HG03095 (cell line): Measurements from ENCODE around the gene OLFML2A.
"Not testable (repeated sequence)": the region's sequence is repeated elsewhere in the genome, so short reads cannot be mapped to it uniquely, and the experiment has no call there.

ENCODE experiments used
- ATAC-seq: cut with Tn5 transposase; IDR thresholded peaks from one replicate; pipeline ENCODE4 v1.9.1; 2021; ENCODE audit warnings: moderate library complexity; ENCODE audit not compliant: unreplicated experiment

The OLFML2A gene

GRCh38 chr9:124776954-124777648, at the start of gene OLFML2A:
Gene OLFML2A (plus strand): TSS chr9:124777133. CDS start chr9:124777271, 138 bp downstream.
- no peak for ATAC-seq

DNA sequence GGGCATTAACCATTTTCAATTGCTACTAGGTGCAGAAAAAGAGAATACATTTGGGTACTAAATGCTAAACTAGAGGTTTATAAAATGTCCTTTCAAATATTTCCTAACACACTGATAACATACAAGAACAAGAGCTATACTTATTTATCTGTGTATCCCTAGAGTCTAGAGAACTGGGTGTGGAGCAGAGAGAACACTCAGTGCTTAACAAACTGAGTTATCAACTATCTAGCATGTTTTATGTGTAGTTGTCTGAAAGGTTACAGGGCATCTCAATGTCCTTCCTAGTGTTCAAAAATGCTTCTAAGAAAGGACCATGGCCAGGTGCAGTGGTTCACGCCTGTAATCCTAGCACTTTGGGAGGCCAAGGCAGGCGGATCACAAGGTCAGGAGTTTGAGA, 46.2 kb upstream of the OLFML2A start:
- no peak for ATAC-seq

GRCh38 chr9:124733964-124734740, 42.8 kb upstream of the OLFML2A start:
- ATAC-seq = no peak

- ATAC-seq = not testable (repeated sequence)
These were observed 42.2 kb upstream of the OLFML2A start for GRCh38 chr9:124734741-124735083.

DNA sequence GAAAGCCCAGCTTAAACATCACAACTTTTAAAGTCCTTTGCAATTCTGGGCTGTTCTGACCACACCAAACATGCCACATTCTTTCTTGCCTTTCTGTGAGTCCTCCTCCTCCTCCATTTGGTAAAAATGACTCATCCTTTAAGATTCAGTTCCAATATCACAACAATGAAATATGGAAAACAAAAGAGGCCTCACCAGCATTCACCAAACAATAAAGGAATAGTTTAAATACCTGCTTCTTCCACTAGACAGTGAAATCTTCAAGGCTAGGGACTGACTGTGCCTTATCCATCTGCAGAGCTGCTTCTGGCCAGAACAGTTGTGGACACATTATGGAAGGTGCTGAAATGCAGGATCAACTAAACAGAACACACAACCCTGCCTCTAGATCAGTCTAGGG, 41.8 kb upstream of the OLFML2A start:
- ATAC-seq = no peak

DNA sequence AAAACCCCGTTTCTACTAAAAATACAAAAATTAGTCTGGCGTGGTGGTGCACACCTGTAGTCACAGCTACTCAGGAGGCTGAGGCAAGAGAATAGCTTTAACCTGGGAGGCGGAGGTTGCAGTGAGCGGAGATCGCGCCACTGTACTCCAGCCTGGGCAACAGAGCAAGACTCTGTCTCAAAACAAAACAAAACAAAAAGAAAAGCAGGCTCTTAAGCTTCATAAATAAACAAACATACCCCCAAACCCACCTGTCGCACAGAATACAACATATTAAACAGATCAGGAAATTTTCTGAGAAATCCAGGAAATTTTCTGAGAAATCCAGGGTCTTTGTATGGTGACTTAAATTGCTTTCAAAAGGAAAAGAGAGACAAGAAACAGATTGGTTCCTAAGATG, 38.9 kb upstream of the OLFML2A start:
- ATAC-seq = not testable (repeated sequence)

- no peak for ATAC-seq
These were observed 37.6 kb upstream of the OLFML2A start for GRCh38 chr9:124739360-124739759.

DNA sequence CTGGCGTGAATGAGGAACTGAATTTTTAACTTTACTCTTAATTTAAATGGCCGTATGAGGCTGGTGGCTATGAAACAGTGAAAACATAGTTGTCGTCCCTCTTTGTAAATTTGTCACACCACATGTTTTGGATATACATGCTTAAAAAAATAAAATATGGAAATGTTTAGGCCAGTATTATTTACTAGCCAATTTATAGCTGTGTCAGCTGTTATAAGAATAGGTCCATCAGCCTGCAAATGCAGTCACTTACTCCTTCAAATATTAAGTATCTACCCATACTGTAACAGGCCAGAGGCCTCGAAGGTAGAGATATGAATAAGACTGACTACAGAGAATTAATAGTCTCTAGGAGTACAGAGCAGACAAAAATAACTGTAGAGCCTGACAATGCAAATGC, 35.8 kb upstream of the OLFML2A start:
- ATAC-seq = no peak

- no peak for ATAC-seq
These were observed 35.3 kb upstream of the OLFML2A start for GRCh38 chr9:124741662-124742061.

- ATAC-seq = no peak
These were observed 34.0 kb upstream of the OLFML2A start for GRCh38 chr9:124742940-124743339.

DNA sequence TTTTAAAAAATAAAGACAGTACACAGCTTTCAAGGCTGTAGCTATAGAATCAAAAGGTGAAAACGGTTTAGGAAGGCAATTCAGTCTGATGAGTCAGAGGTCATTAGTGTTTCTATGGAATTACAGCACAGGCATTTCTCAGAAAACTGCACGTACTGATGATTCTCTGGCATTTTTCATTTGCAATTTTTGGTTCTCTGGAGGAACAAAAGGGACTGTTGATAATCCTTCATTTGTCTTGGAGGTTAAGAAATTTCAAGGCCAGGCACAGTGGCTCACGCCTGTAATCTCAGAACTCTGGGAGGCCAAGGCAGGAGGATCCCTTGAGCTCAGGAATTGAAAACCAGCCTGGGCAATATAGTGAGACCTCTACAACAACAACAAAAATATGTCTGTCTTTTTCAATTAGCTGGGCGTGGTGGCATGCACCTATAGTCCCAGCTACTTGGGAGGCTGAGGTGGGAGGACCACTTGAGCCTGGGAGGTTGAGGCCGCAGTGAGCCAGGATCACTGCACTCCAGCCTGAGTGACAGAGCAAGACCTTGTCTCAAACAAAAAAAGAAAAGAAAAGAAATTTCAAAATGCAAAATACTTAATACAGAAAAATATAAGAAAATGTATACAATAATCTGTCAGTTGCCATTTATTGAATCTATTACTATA, 33.1 kb upstream of the OLFML2A start:
- no peak for ATAC-seq

GRCh38 chr9:124747065-124747464, 29.9 kb upstream of the OLFML2A start:
- ATAC-seq = no peak

- ATAC-seq = no peak
These were observed 27.6 kb upstream of the OLFML2A start for GRCh38 chr9:124749284-124749683.

GRCh38 chr9:124749781-124750180, 27.2 kb upstream of the OLFML2A start:
- no peak for ATAC-seq

- no peak for ATAC-seq
These were observed 24.0 kb upstream of the OLFML2A start for GRCh38 chr9:124752967-124753366.

GRCh38 chr9:124754289-124754688, 22.6 kb upstream of the OLFML2A start:
- ATAC-seq = no peak

DNA sequence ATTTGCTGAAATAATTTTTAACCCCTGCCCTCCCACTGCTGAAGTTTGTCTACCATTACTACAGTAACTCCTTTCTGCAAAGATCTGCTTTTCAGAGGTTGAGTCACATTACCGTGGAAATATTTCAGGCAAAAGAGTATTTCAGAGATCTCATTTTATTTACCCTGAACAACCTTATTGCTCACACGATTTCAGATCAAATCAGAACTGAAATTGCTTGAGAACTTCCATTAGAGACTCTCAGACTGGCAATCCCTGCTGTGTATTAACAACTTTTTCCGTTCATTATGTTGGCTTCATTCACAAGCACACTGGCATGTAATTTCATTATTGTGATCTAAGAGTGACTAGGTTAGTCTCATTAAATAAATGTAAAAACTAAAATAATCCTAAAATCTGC, 21.9 kb upstream of the OLFML2A start:
- ATAC-seq = no peak

- no peak for ATAC-seq
These were observed 20.9 kb upstream of the OLFML2A start for GRCh38 chr9:124756011-124756410.

DNA sequence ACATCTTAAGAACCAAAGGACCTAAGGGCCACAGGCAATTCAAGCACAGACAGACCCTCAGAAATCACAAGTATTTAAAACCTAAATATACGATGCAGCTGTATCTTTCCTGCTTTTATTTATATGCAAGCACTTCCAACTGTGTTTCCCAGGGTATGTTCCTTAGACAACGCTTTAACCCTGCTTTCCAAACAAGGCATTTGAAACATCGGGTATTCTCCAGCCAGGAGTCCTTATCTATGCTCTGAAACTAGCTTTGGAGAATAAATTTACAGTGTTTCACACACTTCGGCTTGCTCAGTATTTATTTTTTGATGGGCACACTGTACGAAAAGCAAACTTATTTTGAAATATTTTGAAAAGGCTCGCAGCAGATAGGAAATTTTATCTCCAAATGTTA, 19.3 kb upstream of the OLFML2A start:
- no peak for ATAC-seq

- no peak for ATAC-seq
These were observed 18.9 kb upstream of the OLFML2A start for GRCh38 chr9:124758061-124758460.

- no peak for ATAC-seq
These were observed 18.2 kb upstream of the OLFML2A start for GRCh38 chr9:124758691-124759090.

GRCh38 chr9:124759327-124759726, 17.6 kb upstream of the OLFML2A start:
- ATAC-seq = no peak
